Measurements from ENCODE around the gene DNASE1L3. TPM values are rescaled to one million over a fixed set of nuclear protein-coding genes. Genes with fewer than 3 reads are reported as not detected.

DNASE1L3 gene
- total and polyA plus RNA-seq, 2 of the 8 experiments (the other 6 are each of a cell fraction or from before 2014, with no cell fraction given) = not detected

GRCh38 chr3:58234516-58234931 is 23.8 kb upstream of the DNASE1L3 start:
- no peak overlapping the region for H3K18ac ChIP-seq (ENCODE audit: extremely low read depth, low read length)
- peaks cover 9 to 28% (median 27%) of the 10 kb centered on the region in 4 experiments for H3K27me3 ChIP-seq (replicated peaks in 1 of 4; ENCODE audit: control insufficient read depth in 3 of 4, extremely low read depth in 1 of 4, insufficient read depth in 3 of 4, low read length in 3 of 4)
- WGBS, 2 experiments (ENCODE audit: extremely low coverage in 1 of 2, insufficient coverage in 1 of 2, insufficient read length in 1 of 2, insufficient replicate concordance in 2 of 2, low coverage in 1 of 2, low lambda C conversion rate in 2 of 2, missing lambda C conversion rate in 1 of 2) = 67% methylated on average over 4 of the region's 4 CpGs; no CpG with 5 or more reads in 1 of the 2 experiments
- no peak overlapping the region for H3K56ac ChIP-seq (replicated peaks; ENCODE audit: insufficient read length, low read depth, low read length)
- H3K27ac ChIP-seq (ENCODE audit: low read depth, low read length) = no peak overlapping the region
- no peaks in the 10 kb centered on the region for H3K79me1 ChIP-seq (ENCODE audit: low read depth, low read length)
- peaks cover 10% of the 10 kb centered on the region; the same call in 1 of the 2 replicates for H3K23me2 ChIP-seq (ENCODE audit: low read depth, low read length)
- H2BK12ac ChIP-seq (ENCODE audit: low read depth, low read length) = no peak overlapping the region
- H3K36me3 ChIP-seq (ENCODE audit: control insufficient read depth in 2 of 4, insufficient read depth in 4 of 4, low read length in 3 of 4) = no peaks in the 10 kb centered on the region
- H2BK20ac ChIP-seq (ENCODE audit: low read length) = no peak overlapping the region
- H3K4me1 ChIP-seq (replicated peaks in 1 of 4; ENCODE audit: control insufficient read depth in 3 of 4, insufficient read depth in 4 of 4, low read length in 3 of 4) = peaks cover 0 to 6% (median 3%) of the 10 kb centered on the region in 4 experiments; a peak in 5 of 7 replicates
- H4K5ac ChIP-seq (ENCODE audit: insufficient read length, low read depth, low read length) = no peak overlapping the region
- H2AK5ac ChIP-seq (ENCODE audit: low read depth, low read length) = no peak overlapping the region
- H3K14ac ChIP-seq (ENCODE audit: insufficient read length) = no peak overlapping the region
- H2BK120ac ChIP-seq (replicated peaks; ENCODE audit: low read depth, low read length) = no peak overlapping the region
- H4K20me1 ChIP-seq (replicated peaks in 1 of 2; ENCODE audit: control insufficient read depth in 1 of 2, insufficient read depth in 2 of 2, low read length in 2 of 2) = peaks cover 0 to 2% of the 10 kb centered on the region in 2 experiments
- ChIA-PET CTCF (ENCODE audit: partially characterized antibody) (interaction anchor here (0.7 to 6.5 kb wide), 10 partner anchors 13 to 72 kb away, joined by 3 to 47 read pairs (median 4); partner anchors contain the start of genes HTD2 and RPP14), POLR2A (ENCODE audit: partially characterized antibody) (interaction anchor here (1.0 to 1.7 kb wide), 3 partner anchors 12 to 82 kb away, joined by 3 to 5 read pairs (median 4); partner anchors contain the start of genes HTD2 and RPP14)
- H3K4ac ChIP-seq (replicated peaks; ENCODE audit: insufficient read length, low read depth, low read length) = no peak overlapping the region
- H2AFZ ChIP-seq (ENCODE audit: low read length) = no peak overlapping the region
- no peak overlapping the region for H4K91ac ChIP-seq (replicated peaks; ENCODE audit: insufficient read length, low read length)
- no peak overlapping the region for H3K23ac ChIP-seq (ENCODE audit: insufficient read length)
- FAIRE-seq (no peak), DNase-seq (ENCODE audit: low read depth in 1 of 2, low spot score in 2 of 2) (no peak)
- no peaks in the 10 kb centered on the region for H3K79me2 ChIP-seq (ENCODE audit: control insufficient read depth in 1 of 2, insufficient read depth in 2 of 2, low read length in 2 of 2)
- H2BK15ac ChIP-seq (ENCODE audit: low read length) = no peak overlapping the region
- no peaks in the 10 kb centered on the region for H3K9me3 ChIP-seq (ENCODE audit: insufficient read depth in 2 of 2, low read depth in 1 of 2, low read length in 1 of 2)
- H4K8ac ChIP-seq (ENCODE audit: extremely low read depth, insufficient read depth, low read length) = no peak overlapping the region
- H3K4me3 ChIP-seq (ENCODE audit: extremely low read depth in 1 of 4, insufficient read depth in 2 of 4, low read depth in 3 of 4, low read length in 4 of 4) = no peak overlapping the region
- H3K9ac ChIP-seq (replicated peaks in 1 of 4; ENCODE audit: extremely low read depth in 1 of 4, low read depth in 3 of 4, low read length in 3 of 4) = no peak overlapping the region
- H3K4me2 ChIP-seq (ENCODE audit: insufficient read depth in 1 of 2, low read depth in 2 of 2, low read length in 2 of 2) = no peak overlapping the region
- no peak overlapping the region for H2BK5ac ChIP-seq (ENCODE audit: low read depth, low read length)
- no peak for TF ChIP-seq BCL11A (IDR thresholded peaks at IDR 0.05; ENCODE audit: low read depth in 2 of 2, low read length in 2 of 2)
- TF ChIP-seq, protein P1, sequence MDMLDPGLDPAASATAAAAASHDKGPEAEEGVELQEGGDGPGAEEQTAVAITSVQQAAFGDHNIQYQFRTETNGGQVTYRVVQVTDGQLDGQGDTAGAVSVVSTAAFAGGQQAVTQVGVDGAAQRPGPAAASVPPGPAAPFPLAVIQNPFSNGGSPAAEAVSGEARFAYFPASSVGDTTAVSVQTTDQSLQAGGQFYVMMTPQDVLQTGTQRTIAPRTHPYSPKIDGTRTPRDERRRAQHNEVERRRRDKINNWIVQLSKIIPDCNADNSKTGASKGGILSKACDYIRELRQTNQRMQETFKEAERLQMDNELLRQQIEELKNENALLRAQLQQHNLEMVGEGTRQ (IDR thresholded peaks at IDR 0.05; ENCODE audit: low read length) = no peak
- TF ChIP-seq POLR2AphosphoS5 (IDR thresholded peaks at IDR 0.05; ENCODE audit: low read depth, low read length) = no peak
- no peak for TF ChIP-seq SRF (IDR thresholded peaks at IDR 0.05; ENCODE audit: low read depth, low read length)
- TF ChIP-seq CBX8 (IDR thresholded peaks at IDR 0.05; ENCODE audit: borderline replicate concordance, low read depth, low read length) = no peak
- TF ChIP-seq RFX5 (IDR thresholded peaks at IDR 0.05; ENCODE audit: borderline replicate concordance, low read depth, low read length) = no peak
- TF ChIP-seq KDM1A (IDR thresholded peaks at IDR 0.05; ENCODE audit: borderline replicate concordance, low read length) = no peak
- no peak for TF ChIP-seq SIRT6 (IDR thresholded peaks at IDR 0.05; ENCODE audit: low read length)
- no peak for TF ChIP-seq ATF3 (IDR thresholded peaks at IDR 0.05; ENCODE audit: insufficient read depth, low read depth, low read length)
- no peak for TF ChIP-seq FOSL1 (IDR thresholded peaks at IDR 0.05; ENCODE audit: insufficient read depth, low read depth, low read length)
- no peak for TF ChIP-seq HDAC2 (IDR thresholded peaks at IDR 0.05; ENCODE audit: borderline replicate concordance in 1 of 2, low read depth in 2 of 2, low read length in 2 of 2)
- no peak for TF ChIP-seq POU5F1 (IDR thresholded peaks at IDR 0.05; ENCODE audit: low read depth, low read length)

Measured in H1 (cell line).